ENCODE measurements around the gene GZMM. TPM values are rescaled to one million over a fixed set of nuclear protein-coding genes. Genes with fewer than 3 reads are reported as not detected.
A peak's percentile ranks its signal among the peaks of the same experiment; 100 is the strongest.
"Not testable (repeated sequence)": the region's sequence is repeated elsewhere in the genome, so short reads cannot be mapped to it uniquely, and the experiment has no call there.

The GZMM gene
- total RNA-seq, 6 donors from 2014 or later, result 2.3 to 6.1 (median 3.8) TPM; not detected in 2

DNA sequence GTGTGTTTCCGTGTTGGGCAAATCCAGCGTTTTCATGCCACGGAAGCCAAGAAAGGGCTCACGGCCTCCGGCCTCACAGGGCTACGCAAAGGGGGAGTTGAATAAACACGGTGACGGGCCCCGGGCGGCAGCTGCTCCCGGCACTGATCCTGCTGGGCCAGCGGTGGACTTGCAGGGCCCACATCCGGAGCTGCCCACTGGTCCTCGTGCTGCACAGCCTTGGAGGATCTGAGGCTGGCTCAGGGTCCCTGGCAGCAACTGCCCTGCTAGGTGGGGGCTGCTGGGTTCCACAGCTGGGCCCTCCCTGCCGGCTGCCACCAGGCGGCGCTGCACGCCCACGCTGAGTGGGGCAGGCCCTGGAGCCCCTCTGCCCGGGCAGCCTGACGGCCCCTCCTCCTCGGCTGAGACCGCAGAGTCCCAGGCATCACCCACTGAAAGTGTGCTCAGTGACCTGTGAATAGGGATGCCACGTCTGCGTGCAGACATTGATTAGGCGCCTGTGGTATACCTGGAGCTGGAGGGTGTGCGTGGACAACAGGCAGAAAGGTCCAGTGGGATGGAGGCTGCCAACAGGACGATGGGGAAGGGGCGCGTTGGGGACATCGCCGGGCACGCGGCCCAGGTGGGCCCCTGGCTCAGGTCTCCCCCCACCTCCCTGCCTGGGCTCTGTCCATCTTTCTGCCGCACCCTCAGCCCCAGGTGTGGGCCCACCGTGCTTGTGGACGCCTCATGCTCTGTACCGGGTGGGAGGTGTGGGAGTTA is 40.6 kb downstream of the GZMM start:
- ATAC-seq (ENCODE audit: low FRiP score in 2 of 2) (peak; percentile 27 to 68), DNase-seq (peak in 1 of 2 donors; percentile 93)
- peaks cover 14 to 42% (median 40%) of the 10 kb centered on the region in 4 donors for H3K36me3 ChIP-seq
- H3K4me3 ChIP-seq, result no peak overlapping the region
- TF ChIP-seq, protein P1, sequence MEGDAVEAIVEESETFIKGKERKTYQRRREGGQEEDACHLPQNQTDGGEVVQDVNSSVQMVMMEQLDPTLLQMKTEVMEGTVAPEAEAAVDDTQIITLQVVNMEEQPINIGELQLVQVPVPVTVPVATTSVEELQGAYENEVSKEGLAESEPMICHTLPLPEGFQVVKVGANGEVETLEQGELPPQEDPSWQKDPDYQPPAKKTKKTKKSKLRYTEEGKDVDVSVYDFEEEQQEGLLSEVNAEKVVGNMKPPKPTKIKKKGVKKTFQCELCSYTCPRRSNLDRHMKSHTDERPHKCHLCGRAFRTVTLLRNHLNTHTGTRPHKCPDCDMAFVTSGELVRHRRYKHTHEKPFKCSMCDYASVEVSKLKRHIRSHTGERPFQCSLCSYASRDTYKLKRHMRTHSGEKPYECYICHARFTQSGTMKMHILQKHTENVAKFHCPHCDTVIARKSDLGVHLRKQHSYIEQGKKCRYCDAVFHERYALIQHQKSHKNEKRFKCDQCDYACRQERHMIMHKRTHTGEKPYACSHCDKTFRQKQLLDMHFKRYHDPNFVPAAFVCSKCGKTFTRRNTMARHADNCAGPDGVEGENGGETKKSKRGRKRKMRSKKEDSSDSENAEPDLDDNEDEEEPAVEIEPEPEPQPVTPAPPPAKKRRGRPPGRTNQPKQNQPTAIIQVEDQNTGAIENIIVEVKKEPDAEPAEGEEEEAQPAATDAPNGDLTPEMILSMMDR (IDR thresholded peaks at IDR 0.05), result peak; percentile 76 to 92 (median 88)
- TF ChIP-seq EP300 (IDR thresholded peaks at IDR 0.05), result no peak
- no peak overlapping the region for H3K27ac ChIP-seq
- peaks cover 4 to 26% (median 14%) of the 10 kb centered on the region in 4 donors for H3K4me1 ChIP-seq
- WGBS, 2 donors, result 36 to 47% methylated on average over 23 to 34 of the region's 38 CpGs
- H3K27me3 ChIP-seq, result peaks cover 3 to 19% (median 14%) of the 10 kb centered on the region in 4 donors
- no peaks in the 10 kb centered on the region for H3K9me3 ChIP-seq

DNA sequence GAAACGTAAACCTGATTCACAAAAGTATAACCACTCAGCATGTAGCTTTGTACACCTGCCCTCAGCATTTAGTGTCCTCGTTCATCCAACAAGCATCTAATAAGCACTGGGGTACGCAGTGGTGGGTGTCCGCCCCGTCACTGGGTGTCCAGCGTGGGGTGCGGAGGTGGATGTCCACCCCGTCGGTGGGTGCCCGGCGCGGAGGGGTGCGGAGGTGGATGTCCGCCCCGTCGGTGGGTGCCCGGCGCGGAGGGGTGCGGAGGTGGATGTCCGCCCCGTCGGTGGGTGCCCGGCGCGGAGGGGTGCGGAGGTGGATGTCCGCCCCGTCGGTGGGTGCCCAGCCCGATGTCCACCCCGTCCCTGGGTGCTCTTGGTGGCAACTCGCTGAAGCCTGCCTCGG is 41.3 kb downstream of the GZMM start:
- 85% methylated on average over 34 of the region's 34 CpGs for WGBS, 2 donors
- not testable (repeated sequence) for H3K27ac ChIP-seq; ATAC-seq (ENCODE audit: low FRiP score in 2 of 2); H3K4me3 ChIP-seq; H3K9me3 ChIP-seq
- peak in 1 of 2 donors; percentile 57 for DNase-seq
- peaks cover 4 to 29% (median 15%) of the 10 kb centered on the region in 4 donors for H3K4me1 ChIP-seq
- H3K36me3 ChIP-seq, result peaks cover 14 to 35% (median 32%) of the 10 kb centered on the region in 4 donors
- peaks cover 3 to 21% (median 15%) of the 10 kb centered on the region in 4 donors for H3K27me3 ChIP-seq

DNA sequence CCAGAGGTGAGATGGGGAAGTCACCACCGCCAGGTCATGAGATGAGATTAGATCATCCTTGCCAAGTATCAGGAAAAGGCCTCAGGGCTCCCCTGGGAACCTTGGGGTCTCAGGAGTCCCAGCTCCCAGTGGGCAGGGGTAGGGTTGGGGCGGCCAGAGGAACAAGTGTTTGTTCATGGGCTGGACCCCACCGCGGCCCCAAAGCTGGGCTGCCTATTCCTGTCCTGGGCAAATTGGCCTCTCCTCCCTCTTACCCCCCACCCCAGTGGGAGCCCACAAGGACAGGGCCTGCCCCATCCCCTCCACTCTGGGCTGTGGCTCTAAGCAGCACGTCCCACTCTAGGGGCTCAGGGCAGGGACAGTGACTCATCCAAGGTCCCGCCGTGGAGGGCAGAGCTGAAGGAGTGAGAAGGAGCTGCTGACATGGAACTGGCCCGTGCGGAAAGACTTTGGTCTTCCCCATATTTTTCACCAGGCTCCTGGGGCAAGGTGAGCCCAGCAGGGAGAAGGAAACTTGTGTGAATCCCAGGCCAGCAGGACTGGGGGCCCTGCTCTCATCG is 41.8 kb downstream of the GZMM start:
- H3K27me3 ChIP-seq, result peaks cover 3 to 26% (median 18%) of the 10 kb centered on the region in 4 donors
- TF ChIP-seq POLR2AphosphoS5 (IDR thresholded peaks at IDR 0.05) (no peak), EP300 (IDR thresholded peaks at IDR 0.05) (no peak), POLR2A (IDR thresholded peaks at IDR 0.05) (no peak)
- TF ChIP-seq, protein P1 (IDR thresholded peaks at IDR 0.05), result no peak
- peaks cover 9 to 34% (median 19%) of the 10 kb centered on the region in 4 donors for H3K4me1 ChIP-seq
- no peak overlapping the region for H3K4me3 ChIP-seq
- no peak overlapping the region for H3K27ac ChIP-seq
- peak in 1 of 2 donors; percentile 37 for DNase-seq
- H3K36me3 ChIP-seq, result peaks cover 11 to 30% (median 28%) of the 10 kb centered on the region in 4 donors
- peak in 1 of 2 donors; percentile 5 for ATAC-seq (ENCODE audit: low FRiP score in 2 of 2)
- no peaks in the 10 kb centered on the region for H3K9me3 ChIP-seq
- WGBS, 2 donors, result 81 to 82% methylated on average over 10 of the region's 10 CpGs

DNA sequence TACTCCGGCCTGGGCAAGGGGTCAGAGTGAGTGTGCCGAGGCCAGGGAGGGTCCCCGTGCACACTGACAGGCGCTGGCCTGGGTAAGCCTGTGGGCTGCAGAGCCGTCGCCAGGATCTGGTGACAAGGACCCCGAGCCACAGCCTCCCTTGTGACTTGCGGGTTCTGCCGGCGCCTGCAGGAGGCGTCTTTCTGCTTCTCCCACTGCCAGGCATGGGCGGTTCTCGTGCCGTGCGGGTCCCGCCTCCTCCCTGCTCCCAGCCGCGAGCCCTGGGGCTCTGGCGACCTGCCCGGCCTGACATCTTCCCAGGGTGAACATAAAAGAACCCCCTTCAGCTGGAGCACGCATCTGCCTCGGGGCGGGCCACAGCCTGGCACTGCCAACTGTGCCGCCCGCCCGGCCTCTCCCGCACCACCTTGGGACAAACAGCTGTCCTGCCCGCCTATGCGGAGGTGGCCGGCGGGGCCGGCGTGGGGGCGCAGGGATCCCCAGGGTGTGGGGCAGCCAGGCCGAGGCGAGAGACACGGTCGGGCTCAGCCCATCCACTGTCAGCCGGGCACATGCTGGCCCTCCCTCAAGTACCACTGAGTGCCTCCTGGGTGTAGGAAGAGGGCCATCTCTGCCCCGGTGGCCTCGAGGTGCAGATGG is 44.4 kb downstream of the GZMM start:
- H3K9me3 ChIP-seq, result no peaks in the 10 kb centered on the region
- H3K27me3 ChIP-seq, result peaks cover 3 to 49% (median 32%) of the 10 kb centered on the region in 4 donors
- no peak overlapping the region for H3K27ac ChIP-seq
- peaks cover 0 to 6% (median 4%) of the 10 kb centered on the region in 4 donors for H3K36me3 ChIP-seq
- WGBS, 2 donors, result 5 to 7% methylated on average over 8 to 41 of the region's 41 CpGs
- no peak overlapping the region for H3K4me3 ChIP-seq
- TF ChIP-seq, protein P1 (IDR thresholded peaks at IDR 0.05), result peak in 5 of 6 experiments; percentile 28 to 55 (median 33)
- TF ChIP-seq POLR2A (IDR thresholded peaks at IDR 0.05) (no peak), EP300 (IDR thresholded peaks at IDR 0.05) (no peak), POLR2AphosphoS5 (IDR thresholded peaks at IDR 0.05) (no peak)
- ATAC-seq (ENCODE audit: low FRiP score in 2 of 2) (no peak), DNase-seq (peak; percentile 51 to 89)
- peaks cover 10 to 42% (median 21%) of the 10 kb centered on the region in 4 donors for H3K4me1 ChIP-seq

Measured in upper lobe of left lung (tissue), 6 donors.